SH-SY5Y (cell line): Measurements from ENCODE around the gene KMT2E.

Experiments used
- GATA2 ChIP-seq: IDR thresholded peaks from 2 replicates; pipeline ENCODE4 v1.6.1; 2011; ENCODE audit warnings: mild to moderate bottlenecking, low read depth, low read length
- GATA3 ChIP-seq: IDR thresholded peaks from 2 replicates; pipeline ENCODE4 v1.6.1; 2011; ENCODE audit warnings: low read depth, mild to moderate bottlenecking, low read length, moderate library complexity

KMT2E gene

DNA sequence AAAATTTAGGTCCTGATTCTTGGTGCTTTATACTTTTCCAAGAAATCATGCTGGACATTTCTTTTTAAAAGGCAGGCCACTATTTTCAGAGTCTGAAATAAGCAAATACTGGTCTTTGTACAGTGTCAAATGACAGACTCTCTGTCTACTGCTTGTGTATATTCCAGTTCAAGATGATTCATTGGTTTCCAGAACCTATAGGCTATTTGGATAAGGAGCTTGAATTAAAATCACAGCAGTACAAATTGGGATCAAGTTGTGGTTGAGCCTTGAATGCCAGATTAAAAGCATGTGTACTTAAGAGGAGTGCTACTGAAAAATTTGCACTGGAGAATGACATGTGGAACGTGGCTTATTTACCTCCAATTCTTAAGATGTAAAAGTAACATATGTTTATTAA lies 10.7 kb downstream of the KMT2E start:
- TF ChIP-seq GATA2 (no peak), GATA3 (no peak)

GRCh38 chr7:105026750-105027149 lies 12.7 kb downstream of the KMT2E start:
- TF ChIP-seq GATA3 (no peak), GATA2 (no peak)

- no peak for TF ChIP-seq GATA2
- no peak for TF ChIP-seq GATA3
Observed at GRCh38 chr7:105027176-105027853, 13.3 kb downstream of the KMT2E start.

DNA sequence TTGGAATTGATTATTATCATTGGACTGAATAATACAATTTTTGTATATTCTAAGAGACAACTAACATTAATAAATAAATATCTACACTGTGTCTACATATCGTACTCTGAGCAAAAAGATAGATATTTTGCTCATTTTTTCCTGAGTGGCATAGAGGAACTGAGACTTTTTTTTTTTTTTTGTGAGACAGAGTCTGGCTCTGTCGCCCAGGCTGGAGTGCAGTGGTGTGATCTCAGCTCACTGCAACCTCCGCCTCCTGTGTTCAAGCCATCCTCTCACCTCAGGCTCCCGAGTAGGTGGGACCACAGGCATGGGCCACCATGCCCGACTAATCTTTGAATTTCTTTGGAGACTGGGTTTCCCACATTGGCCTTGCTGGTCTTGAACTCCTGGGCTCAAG lies 14.0 kb downstream of the KMT2E start:
- TF ChIP-seq GATA2 (no peak), GATA3 (no peak)

DNA sequence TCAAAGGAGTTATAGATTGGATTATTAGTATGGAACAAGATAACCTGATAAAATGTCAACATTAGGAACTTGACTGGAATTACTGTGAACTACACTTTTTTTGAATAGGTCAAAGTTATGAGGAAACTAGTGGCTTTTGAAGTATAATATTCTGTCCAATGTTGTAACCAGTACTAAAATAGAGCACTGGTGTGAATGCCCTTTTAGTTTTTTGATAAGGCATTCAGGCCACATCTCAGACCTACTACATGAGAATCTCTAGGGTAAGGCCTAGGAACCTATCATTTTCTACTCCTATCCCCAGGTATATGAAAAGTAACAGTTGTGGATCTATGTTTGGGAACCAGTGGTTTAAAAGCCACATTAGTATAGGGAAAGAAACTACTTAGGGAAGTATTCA lies 16.4 kb downstream of the KMT2E start:
- no peak for TF ChIP-seq GATA2
- TF ChIP-seq GATA3: no peak

DNA sequence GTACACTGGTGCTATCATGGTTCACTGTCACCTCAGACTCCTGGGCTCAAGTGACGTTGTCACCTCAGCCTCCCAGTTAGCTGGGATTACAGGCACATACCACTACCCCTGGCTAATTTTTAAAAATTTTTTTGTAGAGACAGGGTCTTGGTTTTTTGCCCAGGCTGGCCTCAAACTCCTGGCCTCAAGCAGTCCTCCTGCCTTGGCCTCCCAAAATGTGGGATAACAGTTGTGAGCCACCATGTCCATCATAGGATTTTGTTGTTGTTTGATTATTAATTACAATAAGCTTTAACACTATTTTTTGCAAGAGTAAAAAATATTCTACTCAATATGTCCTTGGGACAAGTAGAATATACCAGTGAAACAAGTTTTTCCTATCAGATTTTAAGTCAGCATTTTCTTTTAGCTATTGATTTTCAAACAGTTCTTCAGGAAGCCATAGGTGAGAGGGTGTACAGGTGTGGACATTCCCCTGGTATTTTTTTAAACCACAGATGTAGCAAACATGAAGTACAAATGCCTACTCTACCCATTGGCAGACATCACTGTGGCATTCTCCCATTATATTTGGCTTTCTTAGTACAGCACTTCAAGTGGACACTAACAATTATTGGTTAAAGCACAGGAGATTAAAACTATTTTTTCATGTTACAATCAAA lies 18.7 kb downstream of the KMT2E start:
- TF ChIP-seq GATA3: no peak
- TF ChIP-seq GATA2: no peak

DNA sequence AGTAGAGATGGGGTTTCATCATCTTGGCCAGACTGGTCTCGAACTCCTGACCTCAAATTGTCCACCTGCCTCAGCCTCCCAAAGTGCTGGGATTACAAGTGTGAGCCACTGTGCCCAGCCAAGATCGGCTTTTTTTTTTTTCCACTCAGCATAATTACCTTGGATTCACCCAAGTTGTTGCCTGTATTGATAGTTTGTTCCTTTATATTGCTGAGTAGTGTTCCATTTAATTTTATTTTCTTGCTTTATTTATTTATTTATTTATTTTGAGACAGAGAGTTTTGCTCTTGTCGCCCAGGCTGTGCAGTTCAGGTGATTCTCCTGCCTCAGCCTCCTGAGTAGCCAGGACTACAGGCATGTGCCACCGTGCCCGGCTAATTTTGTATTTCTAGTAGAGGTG lies 21.3 kb downstream of the KMT2E start:
- TF ChIP-seq GATA3 (no peak), GATA2 (no peak)

GRCh38 chr7:105036217-105037168 lies 22.5 kb downstream of the KMT2E start:
- no peak for TF ChIP-seq GATA2
- no peak for TF ChIP-seq GATA3

GRCh38 chr7:105037319-105037718 lies 23.3 kb downstream of the KMT2E start:
- TF ChIP-seq GATA2: no peak

- TF ChIP-seq GATA3: no peak
Observed at GRCh38 chr7:105044449-105045070, 30.6 kb downstream of the KMT2E start.

GRCh38 chr7:105046414-105046813 lies 32.4 kb downstream of the KMT2E start:
- TF ChIP-seq GATA3: no peak
- TF ChIP-seq GATA2: no peak

DNA sequence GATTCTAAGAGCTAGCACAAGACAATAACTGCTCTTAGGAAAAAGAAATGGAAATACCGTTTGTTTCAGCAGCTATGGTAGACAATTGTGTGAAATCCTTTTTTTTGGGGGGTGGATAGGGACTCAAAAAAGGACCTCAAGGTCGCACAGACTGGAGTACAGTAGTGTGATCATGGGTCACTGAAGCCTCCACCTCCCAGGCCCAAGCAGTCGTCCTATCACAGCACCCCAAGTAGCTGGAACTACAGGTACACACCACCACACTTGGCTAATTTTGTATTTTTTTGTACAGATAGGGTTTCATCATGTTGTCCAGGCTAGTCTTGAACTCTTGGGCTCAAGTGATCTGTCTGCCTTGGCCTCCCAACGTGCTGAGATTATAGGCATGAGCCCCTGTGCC lies 33.9 kb downstream of the KMT2E start:
- TF ChIP-seq GATA3 (no peak), GATA2 (no peak)

DNA sequence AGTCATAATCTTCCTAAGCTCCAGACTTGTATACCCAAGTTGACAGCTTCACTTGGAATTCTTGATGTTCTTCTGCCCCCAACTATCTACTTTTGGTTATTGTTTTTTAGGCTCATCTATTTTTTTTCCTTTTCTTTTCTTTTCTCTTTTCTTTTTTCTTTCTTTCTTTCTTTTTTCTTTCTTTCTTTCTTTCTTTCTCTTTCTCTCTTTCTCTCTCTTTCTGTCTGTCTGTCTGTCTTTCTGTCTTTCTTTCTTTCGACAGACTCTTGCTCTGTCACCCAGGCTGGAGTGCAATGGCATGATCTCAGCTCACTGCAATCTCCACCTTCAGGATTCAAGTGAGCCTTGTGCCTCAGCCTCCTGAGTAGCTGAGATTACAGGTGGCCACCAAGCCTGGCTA lies 36.5 kb downstream of the KMT2E start:
- no peak for TF ChIP-seq GATA2
- no peak for TF ChIP-seq GATA3

DNA sequence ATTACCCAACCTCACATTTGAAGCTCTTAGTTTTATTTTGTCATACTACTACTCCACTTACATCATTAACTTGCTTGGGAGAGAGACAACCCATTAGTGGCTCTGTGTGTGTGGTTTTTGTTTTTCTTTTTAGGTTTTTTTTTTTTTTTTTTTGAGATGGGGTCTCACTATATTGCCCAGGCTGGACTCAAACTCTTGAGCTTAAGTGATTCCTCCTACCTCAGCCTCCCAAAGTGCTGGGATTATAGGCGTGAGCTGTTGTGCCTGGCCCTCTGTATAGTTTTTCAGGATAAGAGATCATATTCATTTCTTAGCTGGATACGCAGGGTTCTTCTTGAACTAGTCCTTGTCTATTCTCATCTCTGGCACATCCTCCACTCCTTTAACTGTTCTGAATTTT lies 41.1 kb downstream of the KMT2E start:
- no peak for TF ChIP-seq GATA2
- TF ChIP-seq GATA3: no peak
